CD14-positive monocyte (primary cell): Measurements from ENCODE around the gene SLC22A6. TPM values are rescaled to one million over a fixed set of nuclear protein-coding genes. Genes with fewer than 3 reads are reported as not detected.

Experiments
- DNase-seq, 3 donors: peaks; one replicate each; pipeline ENCODE4 v3.0.0-alpha.2; 2011 to 2022
- H2AFZ ChIP-seq: 2 replicates; pipeline ENCODE4 v1.6.0; 2012; ENCODE audit warnings: mild to moderate bottlenecking, low read depth, low read length, inconsistent platforms; ENCODE audit not compliant: insufficient read depth, poor library complexity, severe bottlenecking
- H3K27ac ChIP-seq, 2 donors: 1 replicate in 1 of 2; 2 replicates in 1 of 2; pipeline ENCODE4 v1.5.1; 2012 to 2013; ENCODE audit warnings: low read length in 2 of 2, control low read depth in 1 of 2, inconsistent platforms in 1 of 2, low read depth in 1 of 2, mild to moderate bottlenecking in 1 of 2
- H3K27me3 ChIP-seq, 2 donors: one replicate each; pipeline versions ENCODE4 v1.6.0 to v1.6.1; 2011 to 2013; ENCODE audit warnings: low read length in 2 of 2; ENCODE audit not compliant: control insufficient read depth in 2 of 2, insufficient read depth in 2 of 2
- H3K36me3 ChIP-seq, 2 donors: replicated peaks in 1 of 2; 1 replicate in 1 of 2; 2 replicates in 1 of 2; pipeline versions ENCODE4 v1.5.1 to v1.6.1; 2012 to 2013; ENCODE audit warnings: low read length in 2 of 2, control low read depth in 1 of 2, inconsistent platforms in 1 of 2, mild to moderate bottlenecking in 1 of 2; ENCODE audit not compliant: insufficient read depth in 2 of 2, control insufficient read depth in 1 of 2
- H3K4me1 ChIP-seq, 2 donors: 1 replicate in 1 of 2; 2 replicates in 1 of 2; pipeline versions ENCODE4 v1.5.1 to v1.6.1; 2012 to 2013; ENCODE audit warnings: low read length in 2 of 2, control low read depth in 1 of 2, inconsistent platforms in 1 of 2, mild to moderate bottlenecking in 1 of 2, moderate library complexity in 1 of 2; ENCODE audit not compliant: insufficient read depth in 2 of 2, control insufficient read depth in 1 of 2
- H3K4me2 ChIP-seq: replicated peaks from 2 replicates; pipeline ENCODE3; 2012; ENCODE audit warnings: low read length, moderate library complexity, mild to moderate bottlenecking; ENCODE audit not compliant: poor library complexity, severe bottlenecking; ENCODE audit errors: extremely low read depth
- H3K4me3 ChIP-seq, 3 experiments: fragments of 200-600 bp in 1 of 3; sonication (generic) in 1 of 3; replicated peaks in 1 of 3; 1 replicate in 2 of 3; 2 replicates in 1 of 3; pipeline ENCODE4 v1.5.1; 2011 to 2013; ENCODE audit warnings: low read length in 3 of 3, mild to moderate bottlenecking in 3 of 3, control low read depth in 2 of 3, low read depth in 2 of 3, inconsistent platforms in 1 of 3, moderate library complexity in 1 of 3
- H3K79me2 ChIP-seq: 2 replicates; pipeline ENCODE4 v1.6.0; 2012; ENCODE audit warnings: mild to moderate bottlenecking, control low read depth, inconsistent platforms, low read length, moderate library complexity; ENCODE audit not compliant: insufficient read depth
- H3K9ac ChIP-seq: 2 replicates; pipeline ENCODE4 v1.6.0; 2017; ENCODE audit warnings: low read length, mild to moderate bottlenecking; ENCODE audit not compliant: insufficient read depth, poor library complexity, severe bottlenecking
- H3K9me3 ChIP-seq, 2 donors: replicated peaks in 1 of 2; 1 replicate in 1 of 2; 2 replicates in 1 of 2; pipeline versions ENCODE4 v1.5.1 to v1.6.1; 2012 to 2013; ENCODE audit warnings: low read length in 2 of 2, control low read depth in 1 of 2; ENCODE audit not compliant: control insufficient read depth in 1 of 2, insufficient read depth in 1 of 2
- H4K20me1 ChIP-seq: 2 replicates; pipeline ENCODE4 v1.6.0; 2012; ENCODE audit warnings: mild to moderate bottlenecking, low read length, control low read depth, moderate library complexity; ENCODE audit not compliant: insufficient read depth
- H3K27ac Mint-ChIP-seq, 7 donors: one replicate each; pipeline ENCODE4 v1.8.0; 2020; ENCODE audit warnings: mild to moderate bottlenecking in 7 of 7, mixed read lengths in 7 of 7, moderate library complexity in 6 of 7, inconsistent platforms in 2 of 7
- H3K27me3 Mint-ChIP-seq, 3 donors: one replicate each; pipeline ENCODE4 v1.8.0; 2021 to 2022; ENCODE audit warnings: low read depth in 3 of 3, mild to moderate bottlenecking in 3 of 3, mixed read lengths in 3 of 3, moderate library complexity in 3 of 3, inconsistent platforms in 1 of 3
- H3K36me3 Mint-ChIP-seq, 2 donors: one replicate each; pipeline ENCODE4 v1.8.0; 2020; ENCODE audit warnings: mixed read lengths in 2 of 2, inconsistent platforms in 1 of 2, mild to moderate bottlenecking in 1 of 2
- H3K4me1 Mint-ChIP-seq: one replicate; pipeline ENCODE4 v1.8.0; 2020; ENCODE audit warnings: mild to moderate bottlenecking, mixed read lengths
- H3K4me3 Mint-ChIP-seq, 2 donors: one replicate each; pipeline ENCODE4 v1.8.0; 2020; ENCODE audit warnings: mild to moderate bottlenecking in 2 of 2, mixed read lengths in 2 of 2, moderate library complexity in 1 of 2
- H3K9me3 Mint-ChIP-seq, 7 donors: one replicate each; pipeline ENCODE4 v1.8.0; 2020 to 2022; ENCODE audit warnings: mixed read lengths in 7 of 7, mild to moderate bottlenecking in 6 of 7, moderate library complexity in 6 of 7, inconsistent platforms in 2 of 7
- WGBS: methylation state at CpG from one replicate; pipeline ENCODE4 v1.1.5; 2013; ENCODE audit warnings: missing lambda C conversion rate; ENCODE audit not compliant: insufficient coverage; 5-methylcytosine and 5-hydroxymethylcytosine counted together
- intact Hi-C, 2 donors: fragments of 100-400 bp; cut with micrococcal nuclease; formaldehyde crosslinking; loops; one replicate each; pipeline versions ENCODE4 v1.15.0 to v1.15.1; 2023
- polyA plus RNA-seq, 3 donors: library from polyadenylated mRNA; depleted of rRNA in 1 of 3; unstranded in 2 of 3; stranded (reverse) in 1 of 3; fragments of 300-500 nt in 2 of 3; fragments of >200 nt in 1 of 3; fragmentation: Illumina TruSeq in 2 of 3; gene quantifications; 1 replicate in 2 of 3; 2 replicates in 1 of 3; pipeline ENCODE4 v1.2.3, GENCODE V29; 2012 to 2021
- TF ChIP-seq, protein P1 (sequence below): fragments of 200-600 bp; IDR thresholded peaks from one replicate; pipeline ENCODE4 v1.8.0; 2022; ENCODE audit warnings: antibody characterized with exemption, mild to moderate bottlenecking

SLC22A6 gene
- polyA plus RNA-seq, 3 donors: not detected

DNA sequence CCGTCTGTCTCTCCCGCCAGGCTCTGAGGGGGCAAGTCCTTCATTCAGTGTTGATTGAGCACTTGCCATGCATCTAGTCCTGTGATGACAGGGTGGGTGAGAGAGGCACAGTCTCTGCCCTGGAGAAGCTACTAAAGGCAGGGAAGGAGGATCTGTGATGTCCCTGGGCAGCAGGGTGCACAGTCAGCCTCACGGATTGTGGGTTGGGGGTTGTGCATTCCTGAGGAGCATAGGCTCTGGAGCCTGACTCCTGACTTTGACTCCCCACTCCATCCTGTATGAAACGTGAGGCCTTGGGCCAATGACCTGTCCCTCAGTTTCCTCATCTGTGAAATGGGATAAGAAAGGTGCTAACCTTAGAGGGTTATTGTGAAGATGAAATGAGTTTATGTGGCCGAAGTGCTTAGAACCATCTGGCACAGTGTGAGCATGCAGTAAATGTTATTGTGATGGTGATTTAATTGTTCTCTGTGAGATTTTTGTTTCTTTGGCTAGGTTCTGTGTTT, 26.2 kb upstream of the SLC22A6 start:
- no peaks in the 10 kb centered on the region for H3K4me1 ChIP-seq
- TF ChIP-seq, protein P1, sequence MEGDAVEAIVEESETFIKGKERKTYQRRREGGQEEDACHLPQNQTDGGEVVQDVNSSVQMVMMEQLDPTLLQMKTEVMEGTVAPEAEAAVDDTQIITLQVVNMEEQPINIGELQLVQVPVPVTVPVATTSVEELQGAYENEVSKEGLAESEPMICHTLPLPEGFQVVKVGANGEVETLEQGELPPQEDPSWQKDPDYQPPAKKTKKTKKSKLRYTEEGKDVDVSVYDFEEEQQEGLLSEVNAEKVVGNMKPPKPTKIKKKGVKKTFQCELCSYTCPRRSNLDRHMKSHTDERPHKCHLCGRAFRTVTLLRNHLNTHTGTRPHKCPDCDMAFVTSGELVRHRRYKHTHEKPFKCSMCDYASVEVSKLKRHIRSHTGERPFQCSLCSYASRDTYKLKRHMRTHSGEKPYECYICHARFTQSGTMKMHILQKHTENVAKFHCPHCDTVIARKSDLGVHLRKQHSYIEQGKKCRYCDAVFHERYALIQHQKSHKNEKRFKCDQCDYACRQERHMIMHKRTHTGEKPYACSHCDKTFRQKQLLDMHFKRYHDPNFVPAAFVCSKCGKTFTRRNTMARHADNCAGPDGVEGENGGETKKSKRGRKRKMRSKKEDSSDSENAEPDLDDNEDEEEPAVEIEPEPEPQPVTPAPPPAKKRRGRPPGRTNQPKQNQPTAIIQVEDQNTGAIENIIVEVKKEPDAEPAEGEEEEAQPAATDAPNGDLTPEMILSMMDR: no peak
- Mint-ChIP-seq H3K27ac (no peak overlapping the region), H3K9me3 (no peaks in the 10 kb centered on the region), H3K4me3 (no peak overlapping the region), H3K36me3 (no peaks in the 10 kb centered on the region), H3K27me3 (peaks cover 0 to 7% (median 2%) of the 10 kb centered on the region in 3 donors), H3K4me1 (no peaks in the 10 kb centered on the region)
- no peaks in the 10 kb centered on the region for H3K36me3 ChIP-seq
- H3K9ac ChIP-seq: no peak overlapping the region
- no peak overlapping the region for H3K4me3 ChIP-seq
- H2AFZ ChIP-seq: no peak overlapping the region
- no peaks in the 10 kb centered on the region for H3K79me2 ChIP-seq
- no peak overlapping the region for H3K27ac ChIP-seq
- DNase-seq: no peak
- H3K27me3 ChIP-seq: no peaks in the 10 kb centered on the region
- H3K9me3 ChIP-seq: no peaks in the 10 kb centered on the region
- H4K20me1 ChIP-seq: no peaks in the 10 kb centered on the region
- WGBS: 92% methylated on average over 3 of the region's 5 CpGs
- no peak overlapping the region for H3K4me2 ChIP-seq
- intact Hi-C loops: no loop called here

DNA sequence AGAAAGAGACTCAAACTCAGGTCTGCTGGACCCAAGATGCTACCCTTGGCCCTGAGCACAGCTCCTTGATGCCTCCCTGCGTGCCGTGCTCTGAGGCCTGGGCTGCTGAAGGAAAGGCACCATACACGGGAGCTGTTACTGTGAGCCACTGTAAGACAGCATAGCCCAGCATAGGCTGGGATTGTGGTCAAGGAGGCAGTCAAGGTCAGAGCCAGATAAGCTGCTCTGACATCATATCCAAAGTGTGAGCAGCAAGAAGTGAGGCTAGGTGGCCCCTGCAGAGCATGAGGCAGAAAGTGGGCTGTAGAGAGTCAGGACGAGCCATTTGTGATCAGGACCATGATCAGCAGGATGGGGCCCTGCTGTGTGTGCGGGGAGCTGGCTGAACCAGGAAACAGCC, 23.2 kb upstream of the SLC22A6 start:
- no peaks in the 10 kb centered on the region for H3K9me3 Mint-ChIP-seq
- 84% methylated on average over 5 of the region's 5 CpGs for WGBS

More for the DNA sequence above, 23.2 kb upstream of the SLC22A6 start:
- Histone ChIP-seq H3K4me1 (no peaks in the 10 kb centered on the region), H3K36me3 (no peaks in the 10 kb centered on the region), H3K9me3 (no peaks in the 10 kb centered on the region), H2AFZ (no peak overlapping the region), H3K27me3 (no peaks in the 10 kb centered on the region), H3K79me2 (no peaks in the 10 kb centered on the region), H3K4me3 (no peak overlapping the region), H3K9ac (no peak overlapping the region), H4K20me1 (no peaks in the 10 kb centered on the region), H3K27ac (no peak overlapping the region), H3K4me2 (no peak overlapping the region)
- no peaks in the 10 kb centered on the region for H3K36me3 Mint-ChIP-seq
- H3K27me3 Mint-ChIP-seq: peaks cover 0 to 1% (median 1%) of the 10 kb centered on the region in 3 donors
- TF ChIP-seq, protein P1: no peak
- no peak overlapping the region for H3K27ac Mint-ChIP-seq
- no peak overlapping the region for H3K4me3 Mint-ChIP-seq
- no peak for DNase-seq
- intact Hi-C loops: no loop called here
- H3K4me1 Mint-ChIP-seq: no peaks in the 10 kb centered on the region
